Aorta (tissue), 5 donors: ENCODE measurements around the gene GSTT2B. TPM values are rescaled to one million over a fixed set of nuclear protein-coding genes. Genes with fewer than 3 reads are reported as not detected.
"Not testable (repeated sequence)": the region's sequence is repeated elsewhere in the genome, so short reads cannot be mapped to it uniquely, and the experiment has no call there.

ENCODE experiments used
- ATAC-seq: fragments of 200-7000 bp; cut with Tn5 transposase; one replicate; pipeline ENCODE4 v1.9.1; 2022; ENCODE audit warnings: moderate library complexity; ENCODE audit not compliant: low FRiP score
- DNase-seq, 2 donors: peaks; one replicate each; pipeline ENCODE4 v3.0.0-alpha.2; 2020
- H3K27ac ChIP-seq, 2 donors: one replicate each; pipeline ENCODE4 v1.5.1; 2013; ENCODE audit warnings: low read length in 2 of 2, mild to moderate bottlenecking in 2 of 2, moderate library complexity in 2 of 2, control low read depth in 1 of 2, inconsistent platforms in 1 of 2, low read depth in 1 of 2
- H3K27me3 ChIP-seq, 2 donors: one replicate each; pipeline ENCODE4 v1.6.1; 2013; ENCODE audit warnings: control low read depth in 1 of 2, low read length in 1 of 2, mild to moderate bottlenecking in 1 of 2, moderate library complexity in 1 of 2; ENCODE audit not compliant: insufficient read depth in 2 of 2, control insufficient read depth in 1 of 2
- H3K36me3 ChIP-seq, 2 donors: one replicate each; pipeline ENCODE4 v1.6.1; 2013; ENCODE audit warnings: control low read depth in 1 of 2, low read length in 1 of 2, mild to moderate bottlenecking in 1 of 2; ENCODE audit not compliant: insufficient read depth in 2 of 2, control insufficient read depth in 1 of 2
- H3K4me1 ChIP-seq, 2 donors: one replicate each; pipeline ENCODE4 v1.6.1; 2013; ENCODE audit warnings: low read length in 2 of 2, control low read depth in 1 of 2, mild to moderate bottlenecking in 1 of 2, moderate library complexity in 1 of 2; ENCODE audit not compliant: insufficient read depth in 2 of 2, control insufficient read depth in 1 of 2
- H3K4me3 ChIP-seq, 2 donors: one replicate each; pipeline ENCODE4 v1.5.1; 2013; ENCODE audit warnings: low read length in 2 of 2, control low read depth in 1 of 2, mild to moderate bottlenecking in 1 of 2
- H3K9me3 ChIP-seq: one replicate; pipeline ENCODE4 v1.6.1; 2013; ENCODE audit warnings: mild to moderate bottlenecking, low read length; ENCODE audit not compliant: control insufficient read depth
- WGBS, 2 donors: extraction: QIAGEN DNeasy Blood & Tissue Kit; methylation state at CpG; one replicate each; pipeline ENCODE4 v1.1.7; 2013; 5-methylcytosine and 5-hydroxymethylcytosine counted together
- intact Hi-C, 2 donors: fragments of 100-400 bp; cut with DNase I; formaldehyde crosslinking; loops; one replicate each; pipeline versions ENCODE4 v1.14.2 to v1.15.0; 2022
- polyA plus RNA-seq, 2 donors: library from polyadenylated mRNA; stranded (reverse); fragments of 200-250 nt; gene quantifications; one replicate each; pipeline ENCODE4 v1.2.3, GENCODE V29; 2013
- total RNA-seq, 2 donors: library from RNA; stranded (reverse); fragmentation: NEBNext Ultra II Directional; extraction: Animal tissue kit (Norgen Biotek cat#: 25700); gene quantifications; one replicate each; pipeline ENCODE4 v1.2.1, GENCODE V29; 2021
- donor health status: healthy with polysubstance abuse.
- donor health status: Bipolar disorder and iron deficiency.
- donor health status: DM: no; HTN: no; CAD: no.
- donor health status: DM: no; HTN: no; CAD: no.
- donor health status: DM: yes; HTN: yes; CAD: no.

Gene GSTT2B
- total and polyA plus RNA-seq, 4 donors = 7.7 to 23.9 (median 15.6) TPM

GRCh38 chr22:23993080-23993479 lies 32.1 kb upstream of the GSTT2B start:
- H3K36me3 ChIP-seq, H3K27me3 ChIP-seq, H3K4me3 ChIP-seq, DNase-seq, H3K27ac ChIP-seq, H3K9me3 ChIP-seq, ATAC-seq, H3K4me1 ChIP-seq, intact Hi-C loops: not testable (repeated sequence)
- WGBS, 2 donors = 75 to 84% methylated on average over 2 of the region's 2 CpGs

DNA sequence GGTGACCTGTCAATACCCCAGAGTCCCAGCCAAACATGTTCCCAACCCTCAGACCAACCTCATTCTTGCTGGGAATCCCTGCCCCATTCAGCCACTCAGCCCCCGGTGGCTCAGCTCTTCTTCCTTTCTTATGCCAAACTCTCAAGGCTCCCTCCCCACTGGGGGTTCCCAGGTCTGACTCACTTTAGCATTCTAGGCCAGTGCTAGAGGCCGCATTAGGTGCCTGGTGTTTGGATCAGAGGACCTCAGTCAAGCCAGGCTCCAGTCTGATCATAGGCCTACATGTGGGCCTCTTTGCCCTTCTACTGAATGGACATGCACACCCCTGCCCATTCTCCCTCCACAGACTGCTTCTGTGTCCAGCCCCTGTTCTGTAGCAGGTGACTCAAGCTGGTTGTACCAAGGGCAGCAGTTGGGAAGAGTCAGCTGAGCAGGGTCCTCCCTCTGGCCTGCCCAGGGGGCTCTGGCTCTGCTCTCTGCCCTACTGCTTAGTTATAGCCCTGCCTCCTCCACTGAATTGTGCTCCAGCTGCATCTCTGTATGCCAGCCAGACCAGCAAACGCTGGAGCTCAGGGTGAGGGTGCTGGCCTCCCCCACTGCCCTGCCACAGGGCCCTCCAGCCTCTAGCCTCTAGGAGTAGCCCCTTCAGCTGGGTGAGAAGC lies 28.7 kb upstream of the GSTT2B start:
- H3K36me3 ChIP-seq, ATAC-seq, intact Hi-C loops, H3K9me3 ChIP-seq, H3K4me3 ChIP-seq, H3K4me1 ChIP-seq, DNase-seq, H3K27me3 ChIP-seq, H3K27ac ChIP-seq: not testable (repeated sequence)
- 71 to 100% methylated on average over 1 to 2 of the region's 3 CpGs for WGBS, 2 donors

GRCh38 chr22:23986538-23987178 lies 25.7 kb upstream of the GSTT2B start:
- H3K27ac ChIP-seq, H3K9me3 ChIP-seq, H3K36me3 ChIP-seq, H3K27me3 ChIP-seq, H3K4me3 ChIP-seq, DNase-seq, H3K4me1 ChIP-seq, intact Hi-C loops, ATAC-seq: not testable (repeated sequence)
- 90% methylated on average over 4 of the region's 4 CpGs; no CpG with 5 or more reads in 1 of the 2 donors for WGBS, 2 donors

DNA sequence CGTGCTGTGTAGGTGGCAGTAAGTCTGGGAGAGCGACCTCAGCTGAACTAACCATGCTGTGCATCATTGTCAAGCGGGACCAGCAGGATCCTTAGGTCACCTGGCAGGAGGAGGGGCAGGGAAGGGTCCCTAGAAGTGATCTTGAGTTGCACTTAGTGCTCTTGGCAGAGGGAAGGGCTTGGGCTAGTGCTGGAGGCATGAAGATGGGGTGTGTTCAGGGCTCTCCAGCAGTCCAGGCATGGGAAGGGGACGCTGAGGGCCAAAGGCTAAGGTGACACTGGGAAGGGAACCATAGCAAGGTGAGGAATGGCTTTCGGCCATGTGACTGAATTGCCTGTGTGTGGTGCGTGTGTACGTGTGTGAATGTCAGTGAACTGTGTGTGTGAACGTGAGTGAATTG lies 25.1 kb upstream of the GSTT2B start:
- not testable (repeated sequence) for ATAC-seq

GRCh38 chr22:23984430-23984829 lies 23.4 kb upstream of the GSTT2B start:
- WGBS, 2 donors = 41% methylated on average over 6 of the region's 6 CpGs; no CpG with 5 or more reads in 1 of the 2 donors
- Histone ChIP-seq H3K36me3 (no peaks in the 10 kb centered on the region), H3K27me3 (no peaks in the 10 kb centered on the region), H3K9me3 (no peaks in the 10 kb centered on the region), H3K4me1 (no peaks in the 10 kb centered on the region), H3K27ac (no peak overlapping the region), H3K4me3 (no peak overlapping the region)
- DNase-seq (peak in 1 of 2 donors; percentile 47), ATAC-seq (no peak)
- intact Hi-C loops = no loop called here

More for the DNA sequence above, 25.1 kb upstream of the GSTT2B start:
- H3K27ac ChIP-seq, H3K27me3 ChIP-seq, H3K4me1 ChIP-seq, DNase-seq, H3K9me3 ChIP-seq, intact Hi-C loops, H3K36me3 ChIP-seq, H3K4me3 ChIP-seq: not testable (repeated sequence)
- 82% methylated on average over 8 of the region's 8 CpGs; no CpG with 5 or more reads in 1 of the 2 donors for WGBS, 2 donors

GRCh38 chr22:23980567-23980966 lies 19.6 kb upstream of the GSTT2B start:
- H3K4me3 ChIP-seq, H3K9me3 ChIP-seq, H3K4me1 ChIP-seq, H3K27ac ChIP-seq, intact Hi-C loops, ATAC-seq, H3K36me3 ChIP-seq, H3K27me3 ChIP-seq, DNase-seq: not testable (repeated sequence)
- 10 to 30% methylated on average over 2 to 6 of the region's 7 CpGs for WGBS, 2 donors

- WGBS, 2 donors = no CpG with 5 or more reads among the region's 41 CpGs
- intact Hi-C loops, DNase-seq, H3K4me3 ChIP-seq, H3K27ac ChIP-seq, H3K4me1 ChIP-seq, H3K36me3 ChIP-seq, H3K9me3 ChIP-seq, H3K27me3 ChIP-seq: not testable (repeated sequence)
- peak; percentile 91 for ATAC-seq
Observed at GRCh38 chr22:23979557-23980240, 18.7 kb upstream of the GSTT2B start, which contains the start of gene GSTT2. Gene GSTT2 (plus strand): TSS chr22:23980134.

GRCh38 chr22:23977304-23977703 lies 16.3 kb upstream of the GSTT2B start:
- H3K9me3 ChIP-seq, H3K27ac ChIP-seq, ATAC-seq, intact Hi-C loops, DNase-seq, H3K27me3 ChIP-seq, H3K4me1 ChIP-seq, H3K4me3 ChIP-seq, H3K36me3 ChIP-seq: not testable (repeated sequence)
- 56 to 76% methylated on average over 3 to 9 of the region's 12 CpGs for WGBS, 2 donors
